ENCODE data around the gene ARMH4.

DNA sequence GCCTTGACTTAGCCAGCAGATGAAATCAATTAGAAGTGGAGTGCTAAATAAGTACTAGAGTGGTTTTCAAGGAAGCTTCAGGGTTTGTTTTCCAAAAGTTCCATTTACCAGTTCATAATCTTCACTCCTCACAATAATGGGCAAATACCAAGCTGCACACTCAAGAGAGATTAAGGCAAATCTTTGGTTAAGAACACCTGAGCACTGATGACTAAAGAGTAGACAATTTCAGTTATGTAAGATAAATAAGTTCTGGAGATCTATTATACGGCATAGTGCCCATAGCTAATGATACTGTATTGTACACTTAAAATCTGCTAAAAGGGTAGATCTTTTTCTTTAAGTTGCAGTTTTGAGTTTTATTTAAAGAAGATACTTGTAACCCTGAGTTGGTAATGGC is 125.0 kb downstream of the ARMH4 start:
- TF ChIP-seq GATA2 (IDR thresholded peaks at IDR 0.05; ENCODE audit: low read depth, low read length) (no peak), GATA3 (IDR thresholded peaks at IDR 0.05; ENCODE audit: low read depth, low read length) (no peak)

Measured in SH-SY5Y (cell line).